ENCODE measurements around the gene EIF5B.

GRCh38 chr2:99448556-99448955 is 111.4 kb downstream of the EIF5B start:
- TF ChIP-seq MAZ (IDR thresholded peaks at IDR 0.05; ENCODE audit: borderline replicate concordance, low read depth, low read length) (no peak), MXI1 (IDR thresholded peaks at IDR 0.05; ENCODE audit: borderline replicate concordance, low read depth, low read length) (no peak), POLR2A (IDR thresholded peaks at IDR 0.05; ENCODE audit: low read depth, low read length) (no peak), CTCF (conservative IDR thresholded peaks at IDR 0.05; ENCODE audit: low read depth, low read length) (no peak), MAFK (IDR thresholded peaks at IDR 0.05; ENCODE audit: low read depth, low read length) (no peak), SMC3 (IDR thresholded peaks at IDR 0.05; ENCODE audit: low read depth, low read length) (no peak), RFX5 (IDR thresholded peaks at IDR 0.05; ENCODE audit: low read depth, low read length) (no peak)
- TF ChIP-seq, protein P1, sequence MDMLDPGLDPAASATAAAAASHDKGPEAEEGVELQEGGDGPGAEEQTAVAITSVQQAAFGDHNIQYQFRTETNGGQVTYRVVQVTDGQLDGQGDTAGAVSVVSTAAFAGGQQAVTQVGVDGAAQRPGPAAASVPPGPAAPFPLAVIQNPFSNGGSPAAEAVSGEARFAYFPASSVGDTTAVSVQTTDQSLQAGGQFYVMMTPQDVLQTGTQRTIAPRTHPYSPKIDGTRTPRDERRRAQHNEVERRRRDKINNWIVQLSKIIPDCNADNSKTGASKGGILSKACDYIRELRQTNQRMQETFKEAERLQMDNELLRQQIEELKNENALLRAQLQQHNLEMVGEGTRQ (IDR thresholded peaks at IDR 0.05; ENCODE audit: low read depth, low read length), result no peak
